Myocyte (in vitro differentiated cells): ENCODE measurements around the gene TBCE. TPM values are rescaled to one million over a fixed set of nuclear protein-coding genes. Genes with fewer than 3 reads are reported as not detected.
A peak's percentile ranks its signal among the peaks of the same experiment; 100 is the strongest.

ENCODE experiments used
- DNase-seq: peaks from one replicate; pipeline ENCODE4 v3.0.0-alpha.2; 2012; ENCODE audit warnings: low read depth
- polyA plus RNA-seq: library from polyadenylated mRNA; unstranded; fragments of >200 nt; gene quantifications from one replicate; pipeline ENCODE4 v1.2.1, GENCODE V29; 2012; ENCODE audit warnings: missing spikeins
- total RNA-seq: library from RNA; depleted of rRNA; stranded (reverse); fragments of >200 nt; gene quantifications from 2 replicates; pipeline ENCODE4 v1.2.3, GENCODE V29; 2014

TBCE gene
- 15.6 and 17.0 TPM in 2 replicates for total RNA-seq
- 22.2 TPM for polyA plus RNA-seq

DNA sequence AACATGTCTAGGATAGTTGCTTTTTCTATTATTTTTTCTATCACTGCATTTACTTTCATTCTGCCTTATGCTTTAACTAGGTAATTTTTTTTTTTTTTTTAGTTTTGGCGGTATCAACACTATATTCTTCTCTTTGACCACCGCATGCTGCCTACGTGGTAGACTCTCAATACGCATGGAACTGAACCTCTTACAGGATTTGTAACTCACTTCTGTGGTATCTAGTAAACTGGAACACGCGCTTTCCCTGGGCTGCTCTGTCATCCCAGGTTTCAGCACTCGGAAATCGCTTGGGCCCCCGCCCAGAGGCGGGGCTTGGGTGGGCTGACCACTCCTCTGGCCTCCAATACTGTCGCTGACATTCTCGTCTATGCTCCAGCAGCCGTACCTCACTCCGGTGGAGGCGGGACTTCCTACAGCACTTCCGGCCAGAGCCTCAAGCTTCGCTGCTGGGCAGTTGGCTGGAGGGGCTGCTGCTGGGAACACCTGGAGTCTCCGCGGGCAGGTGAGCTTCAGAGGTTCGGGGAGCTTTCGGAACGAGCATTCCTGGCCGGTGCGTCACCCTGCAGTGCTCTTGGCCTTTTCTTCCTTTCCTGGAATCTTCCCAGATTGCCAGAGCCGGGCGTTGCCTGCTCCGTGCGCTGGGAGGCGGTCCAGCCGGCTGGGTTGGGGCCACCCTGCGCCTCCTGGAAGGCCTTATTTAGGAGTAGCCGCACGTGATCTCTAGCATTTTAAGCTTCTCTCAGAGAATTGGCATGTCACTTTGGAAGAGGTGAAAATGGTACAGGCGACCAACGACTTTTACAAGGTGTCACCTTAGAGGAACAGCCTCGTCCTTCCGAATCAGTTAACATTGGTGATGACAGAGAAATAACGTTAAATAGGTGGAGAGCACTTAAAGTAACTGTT lies at the start of gene TBCE:
TSS of gene TBCE (plus strand) at position 428 of the 909 bp plus-strand sequence. CDS start 12,623 bp downstream, outside the sequence.
- peak; percentile 98 for DNase-seq

GRCh38 chr1:235319255-235319654 lies 48.0 kb upstream of the TBCE start:
- DNase-seq, result no peak

DNA sequence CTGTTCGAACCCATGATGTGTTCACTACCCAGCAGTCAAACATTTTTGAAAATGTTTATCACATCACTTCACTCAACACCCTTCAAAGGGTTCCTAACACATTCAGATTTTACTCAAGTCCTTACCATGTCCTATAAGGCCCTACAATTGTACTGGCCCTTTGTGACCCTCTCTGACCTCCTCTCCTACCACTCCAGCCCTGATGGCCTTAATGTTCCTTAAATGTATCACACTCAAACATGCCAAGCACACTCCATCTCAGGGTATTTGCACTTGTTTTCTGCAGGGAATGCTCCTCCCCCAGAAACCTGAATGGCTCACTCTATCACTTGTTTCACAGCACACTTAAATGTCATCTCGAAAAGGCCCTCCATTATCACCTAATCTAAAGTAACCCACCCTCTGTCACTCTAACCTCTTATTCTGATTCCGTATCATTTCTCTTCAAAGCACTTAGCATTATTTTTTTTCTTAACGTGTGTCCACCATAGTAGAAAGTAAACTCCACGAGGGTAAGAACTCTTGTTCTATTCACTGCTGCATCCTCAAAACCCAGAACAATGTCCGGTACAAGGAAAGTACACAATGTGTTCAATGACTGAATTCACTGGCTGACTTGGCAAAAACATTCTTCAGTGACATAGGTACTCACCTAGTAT lies 46.6 kb upstream of the TBCE start:
- no peak for DNase-seq

GRCh38 chr1:235324296-235324695 lies 42.9 kb upstream of the TBCE start:
- DNase-seq, result no peak

- DNase-seq, result no peak
These were observed 42.1 kb upstream of the TBCE start for GRCh38 chr1:235325139-235325538.

GRCh38 chr1:235325854-235326253 lies 41.4 kb upstream of the TBCE start:
- no peak for DNase-seq

- peak; percentile 41 for DNase-seq
These were observed 40.3 kb upstream of the TBCE start for GRCh38 chr1:235326719-235327558.

DNA sequence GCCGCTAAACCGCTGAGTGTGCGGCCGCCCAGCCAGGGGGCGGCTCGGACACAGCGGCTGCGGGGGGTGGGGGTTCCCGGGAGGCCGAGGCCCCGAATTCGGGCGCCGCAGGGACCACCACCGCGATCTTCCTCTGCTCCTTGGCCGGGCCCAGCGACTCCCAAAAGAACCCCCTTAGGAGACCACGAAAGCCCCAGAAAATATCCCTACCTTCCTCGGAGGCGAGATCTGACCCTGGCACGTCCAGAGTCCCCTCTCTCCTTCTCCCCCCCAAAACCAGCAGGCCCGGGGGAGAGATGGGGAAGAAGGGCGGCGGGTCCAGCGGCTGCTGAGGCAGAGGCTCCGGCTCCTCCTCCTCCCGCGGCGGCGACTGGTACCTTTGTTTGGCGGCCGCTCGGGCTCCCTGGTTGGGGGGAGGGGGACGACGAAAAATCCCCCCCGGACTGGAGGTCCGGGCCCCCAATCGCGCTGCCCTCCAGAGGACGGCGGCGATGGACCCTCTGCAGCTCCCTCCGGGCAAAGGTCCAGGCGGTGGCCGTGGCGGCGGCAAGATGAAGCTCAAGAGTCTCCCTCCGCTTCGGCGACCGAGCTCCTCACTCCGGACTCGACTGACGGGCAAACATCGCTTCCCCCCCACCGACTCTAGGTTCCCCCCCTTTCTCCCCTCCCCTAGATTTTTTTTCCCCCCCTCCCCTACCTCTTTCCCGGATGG lies 39.5 kb upstream of the TBCE start, which contains the start of gene ARID4B:
TSS of gene ARID4B (minus strand) at position 621 of the 712 bp plus-strand sequence. CDS start 1,260 bp downstream, outside the sequence.
- DNase-seq, result no peak

DNA sequence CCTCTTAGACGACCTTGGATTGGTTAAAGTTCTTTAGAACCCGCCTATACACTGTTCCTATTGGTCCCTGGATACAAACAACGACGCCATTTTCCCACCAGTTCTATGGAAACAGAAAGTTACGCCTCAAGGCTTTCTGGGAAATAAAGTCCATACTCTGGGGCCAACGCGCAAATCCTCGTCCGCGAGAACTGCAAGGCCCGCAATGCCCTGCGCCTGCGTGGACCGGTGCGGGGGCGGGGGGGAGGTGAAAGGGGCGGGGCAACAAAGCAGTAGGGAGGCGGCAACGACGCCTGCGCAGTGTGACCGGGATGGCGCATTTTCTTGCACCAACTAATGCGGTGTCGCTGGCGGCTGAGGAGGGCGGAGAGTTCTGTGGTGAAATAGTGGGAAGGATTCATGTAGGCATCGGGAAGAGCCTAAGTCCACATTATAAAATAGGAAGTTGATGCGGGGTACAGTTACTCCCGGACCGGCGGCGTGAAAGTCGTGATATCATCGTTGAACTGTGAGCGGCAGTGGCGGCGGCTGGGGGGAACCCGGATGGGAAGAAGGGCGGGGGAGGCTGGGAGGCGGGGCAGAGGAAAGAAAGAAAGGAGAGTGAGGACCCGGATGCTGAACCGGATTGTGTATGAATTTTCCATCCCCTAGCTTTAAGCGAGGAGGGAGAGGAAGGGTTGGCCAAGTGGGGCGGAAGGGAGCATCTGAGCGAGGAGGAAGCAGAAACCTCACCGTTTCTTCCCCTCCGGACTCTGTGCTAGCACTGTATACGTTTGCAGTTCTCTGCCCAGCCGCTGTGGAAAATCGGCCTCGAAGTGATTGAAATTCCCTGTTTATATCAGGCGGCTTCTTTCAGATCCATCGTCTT lies 38.7 kb upstream of the TBCE start, which contains the start of gene GGPS1:
TSS of gene GGPS1 (plus strand) at position 300 of the 868 bp plus-strand sequence. CDS start 6,695 bp downstream, outside the sequence.
- peak; percentile 100 for DNase-seq

- DNase-seq, result peak; percentile 52
These were observed 37.9 kb upstream of the TBCE start for GRCh38 chr1:235329139-235329902.

DNA sequence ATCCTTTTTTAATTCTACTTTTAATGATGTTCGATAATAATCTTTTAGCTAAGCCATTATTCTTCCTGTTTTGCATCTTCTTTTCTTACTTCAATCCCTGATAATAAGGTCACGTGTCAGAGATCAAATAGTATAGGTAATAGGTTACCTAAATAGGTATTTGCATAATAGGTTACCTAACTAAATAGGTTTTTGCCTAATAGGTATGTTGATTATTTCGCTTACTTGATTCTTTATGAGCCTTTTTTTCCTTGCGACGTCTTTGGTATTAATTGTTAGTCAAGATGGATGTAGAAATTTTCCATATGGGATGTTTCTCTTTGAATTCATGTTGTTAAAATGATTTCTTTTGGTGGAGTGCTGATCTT lies 36.3 kb upstream of the TBCE start:
- no peak for DNase-seq

DNA sequence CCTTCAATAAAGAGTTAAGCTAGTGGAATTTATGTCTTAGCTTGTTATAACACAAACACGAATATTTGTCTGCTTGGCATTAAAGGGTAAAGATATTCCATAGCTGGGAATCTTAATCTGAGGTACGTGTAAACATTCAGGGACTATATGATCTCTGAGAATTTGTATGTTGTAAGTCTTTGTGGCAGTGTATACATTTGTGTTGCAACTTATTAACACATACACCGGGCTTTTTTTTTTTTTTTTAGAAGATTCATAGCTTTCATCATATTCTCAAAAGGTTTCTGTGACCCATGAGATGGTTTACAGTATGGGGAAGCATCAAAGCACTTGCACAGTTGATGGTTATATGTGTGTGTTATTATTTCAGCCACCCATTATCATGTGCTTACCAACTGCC lies 35.8 kb upstream of the TBCE start:
- DNase-seq, result no peak

DNA sequence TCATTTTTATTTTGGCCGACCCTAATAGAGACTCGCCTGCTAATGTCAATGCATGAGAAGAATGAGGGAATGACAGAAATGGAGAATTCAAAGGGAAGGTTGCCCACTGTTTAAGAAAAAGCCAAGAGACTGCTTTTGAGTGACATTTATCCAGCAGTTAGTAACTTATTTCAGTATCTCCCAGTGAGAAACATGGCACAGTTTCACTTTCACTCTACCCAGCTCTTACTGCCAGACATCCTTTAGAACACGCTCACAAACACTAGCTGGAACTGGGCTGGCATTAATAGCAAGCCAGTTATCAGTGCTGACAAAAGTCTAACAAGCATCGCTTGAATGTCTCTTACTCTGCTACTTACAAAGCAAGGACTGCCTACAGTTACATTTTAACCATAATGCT lies 30.3 kb upstream of the TBCE start:
- DNase-seq, result no peak

- DNase-seq, result no peak
These were observed 27.5 kb upstream of the TBCE start for GRCh38 chr1:235339746-235340145.

GRCh38 chr1:235341334-235341733 lies 25.9 kb upstream of the TBCE start:
- DNase-seq, result no peak

DNA sequence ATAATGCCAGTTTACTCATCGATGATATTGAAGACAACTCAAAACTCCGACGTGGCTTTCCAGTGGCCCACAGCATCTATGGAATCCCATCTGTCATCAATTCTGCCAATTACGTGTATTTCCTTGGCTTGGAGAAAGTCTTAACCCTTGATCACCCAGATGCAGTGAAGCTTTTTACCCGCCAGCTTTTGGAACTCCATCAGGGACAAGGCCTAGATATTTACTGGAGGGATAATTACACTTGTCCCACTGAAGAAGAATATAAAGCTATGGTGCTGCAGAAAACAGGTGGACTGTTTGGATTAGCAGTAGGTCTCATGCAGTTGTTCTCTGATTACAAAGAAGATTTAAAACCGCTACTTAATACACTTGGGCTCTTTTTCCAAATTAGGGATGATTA lies 25.2 kb upstream of the TBCE start:
- DNase-seq, result no peak

GRCh38 chr1:235342471-235342870 lies 24.8 kb upstream of the TBCE start:
- no peak for DNase-seq

DNA sequence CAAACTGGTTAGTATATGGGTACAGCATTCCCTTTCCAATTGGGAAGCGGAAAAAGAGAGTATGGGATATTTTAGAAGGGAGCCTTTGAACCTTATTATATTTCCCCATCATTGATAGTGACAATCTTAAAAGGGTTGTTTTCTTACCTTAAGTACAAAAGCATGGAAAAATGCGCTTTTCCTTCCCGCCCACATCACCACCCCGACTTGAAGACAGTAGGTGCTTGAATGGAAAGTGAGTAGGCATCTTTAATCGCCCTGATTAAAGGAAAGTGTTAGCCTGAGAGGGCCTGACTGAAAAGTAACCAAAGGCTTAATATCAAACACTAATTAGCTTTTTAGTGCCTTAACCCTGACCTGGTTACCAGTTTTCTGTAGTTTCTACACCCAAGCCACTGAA lies 23.5 kb upstream of the TBCE start:
- no peak for DNase-seq

- no peak for DNase-seq
These were observed 15.8 kb upstream of the TBCE start for GRCh38 chr1:235351441-235351840.
